ENCODE results near the gene ARL6IP6.
A peak's percentile ranks its signal among the peaks of the same experiment; 100 is the strongest.

Gene ARL6IP6

GRCh38 chr2:152710713-152711112 lies 7.7 kb upstream of the ARL6IP6 start:
- TF ChIP-seq CTCF (IDR thresholded peaks at IDR 0.05; ENCODE audit: insufficient read depth, missing control alignments): no peak
- DNase-seq (ENCODE audit: insufficient read length, low spot score) (no peak), FAIRE-seq (no peak)

- TF ChIP-seq CTCF (IDR thresholded peaks at IDR 0.05; ENCODE audit: insufficient read depth, missing control alignments): no peak
- no peak for FAIRE-seq
- DNase-seq (ENCODE audit: insufficient read length, low spot score): no peak
Observed at GRCh38 chr2:152715112-152715511, 3.3 kb upstream of the ARL6IP6 start.

GRCh38 chr2:152715854-152716428 lies 2.5 kb upstream of the ARL6IP6 start:
- FAIRE-seq (no peak), DNase-seq (ENCODE audit: insufficient read length, low spot score) (no peak)
- TF ChIP-seq CTCF (IDR thresholded peaks at IDR 0.05; ENCODE audit: insufficient read depth, missing control alignments): peak; percentile 49

GRCh38 chr2:152716805-152717227 lies 1.6 kb upstream of the ARL6IP6 start:
- FAIRE-seq (no peak), DNase-seq (ENCODE audit: insufficient read length, low spot score) (no peak)
- no peak for TF ChIP-seq CTCF (IDR thresholded peaks at IDR 0.05; ENCODE audit: insufficient read depth, missing control alignments)

- DNase-seq (ENCODE audit: insufficient read length, low spot score): peak; percentile 45
- no peak for FAIRE-seq
- no peak for TF ChIP-seq CTCF (IDR thresholded peaks at IDR 0.05; ENCODE audit: insufficient read depth, missing control alignments)
Observed at GRCh38 chr2:152717228-152718075, 968 bp upstream of the ARL6IP6 start, which contains the start of gene PRPF40A. Gene PRPF40A, minus strand, starts transcription at chr2:152717461. Its CDS starts 22 bp downstream, at chr2:152717439.

- FAIRE-seq (no peak), DNase-seq (ENCODE audit: insufficient read length, low spot score) (no peak)
- TF ChIP-seq CTCF (IDR thresholded peaks at IDR 0.05; ENCODE audit: insufficient read depth, missing control alignments): no peak
Observed at GRCh38 chr2:152718909-152719645, 657 bp downstream of the ARL6IP6 start.

Measured in D721Med (cell line).